Stimulated activated CD8-positive, alpha-beta memory T cell treated with anti-CD3 and anti-CD28 coated beads, Interleukin-4, amount 100 ng/mL, for 24 hours (primary cell): ENCODE data around the gene HTR3C.
"Not testable (repeated sequence)": the region's sequence is repeated elsewhere in the genome, so short reads cannot be mapped to it uniquely, and the experiment has no call there.

Experiments
- DNase-seq: peaks from one replicate; pipeline ENCODE4 v3.0.0-alpha.2; 2020; ENCODE audit warnings: low read depth

HTR3C gene

GRCh38 chr3:184052767-184053166, at the start of gene HTR3C:
TSS of gene HTR3C (plus strand) at chr3:184053047. CDS start at chr3:184053081, 34 bp downstream.
- no peak for DNase-seq

DNA sequence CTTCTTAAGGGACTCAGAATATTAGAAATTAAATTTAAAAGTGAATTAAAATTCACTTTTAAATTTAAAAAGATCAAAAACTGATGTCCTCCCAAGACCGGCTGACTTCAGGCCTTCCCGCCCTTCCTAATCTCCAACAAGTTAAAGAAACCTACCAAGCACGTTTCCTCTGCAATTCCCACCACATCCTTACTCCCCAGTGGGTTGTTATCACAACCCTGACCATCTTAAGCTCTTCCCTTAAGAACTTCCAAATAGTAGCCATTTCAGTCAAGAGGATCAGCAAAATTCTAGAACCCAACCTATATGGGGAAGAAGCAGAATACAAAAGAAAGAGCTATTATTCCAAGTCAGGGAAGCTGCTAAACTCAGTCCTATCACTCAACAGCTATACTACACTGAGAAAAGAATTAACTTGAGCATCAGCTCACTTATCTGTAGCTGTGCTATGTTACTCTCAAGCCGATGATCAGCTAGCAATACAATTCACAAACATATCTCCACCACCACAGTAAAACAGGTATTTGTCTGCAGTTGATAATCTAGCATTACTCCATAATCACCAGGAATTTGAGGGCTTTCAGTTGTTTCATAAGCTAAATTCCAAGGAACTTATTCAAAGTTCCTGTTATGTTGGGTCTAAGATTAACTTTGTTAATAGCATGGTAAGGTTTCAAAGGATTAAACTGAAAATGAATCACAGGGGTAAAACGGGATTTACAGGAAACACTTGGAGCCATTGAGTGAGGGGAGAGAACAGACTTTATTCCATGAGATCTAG, 49.5 kb upstream of the HTR3C start:
- no peak for DNase-seq

GRCh38 chr3:184004476-184004875, 48.4 kb upstream of the HTR3C start:
- DNase-seq = no peak

DNA sequence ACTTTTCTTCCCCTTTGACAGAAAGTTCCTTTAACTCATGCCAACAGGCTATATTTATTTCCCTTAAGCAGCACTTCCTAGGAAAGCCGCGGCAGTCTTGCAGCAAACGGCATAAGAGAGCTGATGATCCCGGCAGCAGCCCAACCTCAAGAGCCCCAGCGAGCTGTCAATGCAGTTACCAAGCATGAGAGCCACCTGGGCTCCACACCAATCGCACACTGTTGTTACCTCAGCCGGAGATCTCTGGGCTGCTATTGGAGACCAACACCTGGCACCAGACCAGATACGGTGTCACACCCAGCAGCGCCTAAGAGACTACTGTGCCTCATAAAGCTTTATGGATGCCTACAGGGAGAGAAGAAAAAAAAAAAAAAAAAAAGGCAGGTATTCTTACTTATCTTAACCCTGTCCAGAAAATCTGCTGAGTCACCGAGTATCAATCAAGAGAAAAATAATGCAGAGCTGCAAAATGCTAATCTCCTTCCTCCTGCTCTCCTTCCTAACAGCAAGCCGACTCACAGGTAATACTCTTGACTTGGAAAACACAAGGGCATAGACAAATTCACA, 46.8 kb upstream of the HTR3C start:
- no peak for DNase-seq

DNA sequence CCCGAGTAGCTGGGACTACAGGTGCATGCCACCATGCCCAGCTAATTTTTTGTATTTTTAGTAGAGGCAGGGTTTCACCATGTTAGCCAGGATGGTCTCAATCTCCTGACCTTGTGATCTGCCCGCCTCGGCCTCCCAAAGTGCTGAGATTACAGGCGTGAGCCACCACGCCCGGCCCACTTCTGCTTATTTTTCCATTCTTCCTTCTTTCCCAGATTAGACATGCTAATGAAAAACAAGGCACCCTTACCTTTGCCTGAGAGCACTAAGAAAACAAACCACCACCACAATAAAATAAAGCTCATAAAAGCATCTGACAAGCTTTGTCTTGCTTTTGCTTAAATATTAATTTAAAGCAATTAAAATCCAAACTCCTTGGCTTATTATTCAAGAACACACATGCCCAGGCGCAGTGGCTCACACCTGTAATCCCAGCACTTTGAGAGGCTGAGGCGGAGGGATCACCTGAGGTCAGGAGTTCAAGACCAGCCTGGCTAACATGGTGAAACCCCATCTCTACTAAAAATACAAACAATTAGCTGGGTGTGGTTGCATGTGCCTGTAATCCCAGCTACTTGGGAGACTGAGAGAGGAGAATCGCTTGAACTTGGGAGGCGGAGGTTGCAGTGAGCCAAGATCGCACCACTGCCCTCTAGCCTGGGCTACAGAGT, 45.6 kb upstream of the HTR3C start:
- not testable (repeated sequence) for DNase-seq

DNA sequence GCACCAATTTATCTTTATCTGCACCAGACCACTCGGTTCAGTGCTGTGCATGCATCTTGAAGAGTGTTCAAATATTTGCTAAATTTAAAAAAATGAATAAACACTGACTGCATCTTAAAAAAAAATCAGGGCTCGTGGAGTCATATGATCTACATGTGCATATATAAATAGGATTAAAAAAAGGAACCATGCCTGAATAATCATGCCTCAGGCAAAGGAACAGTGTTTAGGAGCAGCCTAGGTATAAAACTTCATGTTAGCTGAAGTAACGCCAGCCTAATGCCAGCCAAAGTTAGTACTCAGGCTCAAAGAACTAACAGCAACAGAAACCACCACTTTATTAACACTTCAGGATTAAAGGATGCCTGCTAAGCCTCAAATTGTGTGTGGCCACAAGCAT, 44.7 kb upstream of the HTR3C start:
- no peak for DNase-seq

DNA sequence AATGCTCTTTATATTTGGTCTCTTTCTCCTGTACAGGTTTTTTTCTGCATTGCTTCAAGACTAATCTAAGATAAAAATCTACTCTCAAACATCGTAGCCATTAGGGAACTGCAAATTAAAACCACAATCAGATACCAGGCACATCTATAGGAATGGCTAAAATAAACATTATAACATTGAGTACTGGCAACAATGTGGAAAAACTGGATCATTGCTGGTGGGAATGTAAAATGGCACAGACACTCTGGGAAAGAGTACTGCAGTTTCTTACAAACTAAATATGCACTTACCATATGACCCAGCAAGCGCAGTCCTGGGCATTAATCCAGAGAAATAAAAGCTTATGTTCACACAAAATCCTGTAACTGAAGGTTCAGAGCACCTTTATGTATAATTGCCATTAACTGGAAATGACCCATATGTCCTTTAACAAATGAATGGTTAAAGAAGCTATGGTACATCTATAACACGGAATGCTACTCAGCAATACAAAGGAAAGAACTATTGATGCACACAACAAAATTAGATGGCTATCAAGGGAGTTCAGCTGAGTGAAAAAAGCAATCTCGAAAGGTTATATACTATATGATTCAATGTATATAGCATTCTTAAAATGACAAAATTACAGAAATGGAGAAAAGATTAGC, 41.5 kb upstream of the HTR3C start:
- DNase-seq = no peak

DNA sequence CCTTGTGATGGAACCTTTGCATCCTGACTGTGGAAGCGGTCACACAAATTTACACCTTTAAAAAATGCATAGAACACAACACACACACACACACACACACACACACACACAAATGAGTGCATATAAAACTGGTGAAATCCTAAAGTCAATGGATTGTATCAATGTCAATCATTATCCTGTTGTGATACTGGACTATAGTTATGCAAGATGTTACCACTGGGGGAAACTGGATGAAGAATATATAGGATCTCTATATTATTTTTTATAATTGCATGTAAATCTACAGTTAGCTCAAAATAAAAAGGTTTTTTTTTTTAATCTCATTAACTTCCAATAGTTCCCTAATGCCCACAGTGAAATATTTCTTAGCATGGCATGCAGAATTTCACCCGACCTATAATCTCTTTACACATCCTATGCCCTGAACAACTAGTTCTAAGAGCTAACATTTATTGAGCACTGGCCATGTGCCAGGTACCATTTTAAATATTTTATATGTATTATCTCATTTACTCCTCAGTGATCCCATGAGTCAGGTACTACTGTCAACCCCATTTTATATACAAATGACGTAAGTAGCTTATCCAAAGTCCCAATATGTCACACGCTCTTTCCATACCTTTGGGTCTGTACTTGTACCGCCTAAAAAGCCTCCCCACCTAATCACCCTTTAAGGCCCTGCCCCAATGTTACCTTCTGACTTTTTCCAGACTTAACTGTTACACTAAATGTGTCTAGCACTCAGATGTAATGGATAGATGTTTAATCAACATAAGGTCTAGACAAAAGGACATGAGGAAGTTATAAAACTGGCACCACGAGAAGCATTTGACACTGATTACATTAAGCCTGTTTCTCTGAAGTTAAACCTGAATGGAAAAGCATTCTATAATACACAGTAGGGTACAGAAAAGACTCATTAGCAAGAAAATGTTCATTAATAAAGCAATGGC, 40.6 kb upstream of the HTR3C start:
- DNase-seq = no peak

- DNase-seq = no peak
Measured at GRCh38 chr3:184015381-184016019, 37.3 kb upstream of the HTR3C start.

DNA sequence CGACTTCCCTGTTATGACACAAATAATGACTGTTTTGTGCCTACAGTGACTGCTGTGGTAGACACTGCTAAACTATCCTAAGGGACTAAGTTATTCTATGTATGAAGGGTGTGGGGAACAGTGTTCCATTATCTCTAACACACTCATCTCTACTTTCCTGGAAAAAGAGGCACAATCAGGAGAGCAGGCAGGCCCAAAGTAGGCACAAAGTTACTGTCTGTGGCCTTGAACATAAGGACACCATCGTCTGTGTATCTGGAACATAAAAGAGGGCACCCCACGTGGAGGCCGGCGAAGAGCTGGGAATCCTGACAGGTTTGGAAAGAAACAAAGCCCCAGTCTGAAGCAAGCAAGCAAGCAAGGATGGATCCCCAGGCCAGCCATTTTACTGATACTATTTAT, 36.7 kb upstream of the HTR3C start:
- DNase-seq = no peak

DNA sequence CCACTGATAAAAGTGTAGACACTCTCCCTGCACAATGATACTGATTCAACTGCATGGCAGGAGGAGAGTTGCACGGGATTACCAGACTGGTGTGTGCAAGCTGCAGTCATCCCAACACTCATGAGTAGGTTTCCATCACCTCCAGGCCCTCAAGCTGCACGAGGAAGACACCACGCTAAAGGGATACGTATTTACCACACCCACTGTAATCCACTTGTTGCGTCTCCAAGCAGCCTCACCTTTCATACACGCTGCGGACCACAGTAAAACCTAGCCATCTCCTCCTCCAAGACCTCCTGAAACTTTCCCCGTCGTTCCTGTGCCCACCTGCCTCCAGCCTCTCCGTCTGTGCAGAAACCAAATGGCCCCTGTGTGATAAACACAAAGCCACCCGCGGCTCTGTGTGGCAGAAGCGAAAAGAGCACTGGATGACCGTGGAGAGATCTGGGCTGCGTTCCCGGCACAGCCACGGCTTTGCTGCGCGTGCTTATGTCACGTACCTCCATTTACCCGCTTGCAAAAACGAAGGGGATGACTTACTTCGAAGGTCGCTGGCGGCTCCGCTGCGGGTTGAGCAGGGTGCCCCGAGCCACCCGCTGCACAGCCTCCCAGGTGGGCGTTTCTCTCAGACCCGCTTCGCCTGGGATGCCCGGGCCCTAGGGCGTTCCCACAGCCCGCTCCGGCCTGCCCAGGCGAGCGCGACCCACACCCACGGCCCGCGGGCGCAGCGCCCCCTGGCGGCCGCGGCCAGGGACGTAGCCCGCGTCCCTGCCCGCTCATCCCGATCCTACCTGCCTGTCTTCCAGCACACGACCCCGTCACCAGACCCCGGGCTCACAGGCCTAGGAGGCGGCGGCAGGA, 35.8 kb upstream of the HTR3C start:
- DNase-seq = peak; percentile 27

DNA sequence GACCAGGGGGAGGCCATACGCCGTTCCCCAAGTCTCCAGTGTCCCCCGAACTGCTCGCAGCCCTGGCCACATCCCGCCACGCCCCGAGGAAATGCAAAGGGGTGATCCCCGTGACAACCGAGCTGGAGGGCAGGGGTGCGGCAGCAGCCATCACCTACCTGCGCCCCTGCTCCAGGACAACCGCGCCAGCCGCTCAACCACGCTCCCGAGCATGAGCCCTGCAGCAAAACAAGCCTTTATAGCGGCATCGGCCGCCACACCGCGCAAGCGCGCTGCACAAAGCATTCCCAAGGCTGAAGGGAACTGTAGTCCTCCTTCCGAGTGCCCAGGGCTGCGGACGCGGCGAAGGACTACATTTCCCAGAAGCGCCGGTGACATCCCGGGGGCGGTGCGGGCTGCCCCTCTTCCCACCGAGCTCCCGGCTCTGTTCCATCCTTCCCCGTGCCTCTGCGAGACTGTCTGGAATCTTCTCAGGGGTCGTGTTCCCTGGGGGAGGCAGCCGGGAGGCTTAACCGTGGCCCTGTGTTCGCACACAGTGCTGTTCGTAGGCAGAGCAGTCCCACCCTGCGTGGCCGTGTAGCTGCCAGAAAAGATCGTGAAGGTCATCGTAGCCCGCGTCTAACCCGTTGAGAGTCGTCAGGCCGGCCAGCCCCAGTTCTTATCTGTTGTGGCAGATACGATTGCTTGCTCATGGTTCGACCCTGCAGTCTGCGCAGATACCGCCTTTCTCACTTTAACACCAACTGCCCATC, 35.0 kb upstream of the HTR3C start, which contains the start of gene ABCC5:
ABCC5 (minus strand) TSS at position 213 of the 752 bp plus-strand sequence. CDS start 3,492 bp downstream, outside the sequence.
- DNase-seq = peak; percentile 77

DNA sequence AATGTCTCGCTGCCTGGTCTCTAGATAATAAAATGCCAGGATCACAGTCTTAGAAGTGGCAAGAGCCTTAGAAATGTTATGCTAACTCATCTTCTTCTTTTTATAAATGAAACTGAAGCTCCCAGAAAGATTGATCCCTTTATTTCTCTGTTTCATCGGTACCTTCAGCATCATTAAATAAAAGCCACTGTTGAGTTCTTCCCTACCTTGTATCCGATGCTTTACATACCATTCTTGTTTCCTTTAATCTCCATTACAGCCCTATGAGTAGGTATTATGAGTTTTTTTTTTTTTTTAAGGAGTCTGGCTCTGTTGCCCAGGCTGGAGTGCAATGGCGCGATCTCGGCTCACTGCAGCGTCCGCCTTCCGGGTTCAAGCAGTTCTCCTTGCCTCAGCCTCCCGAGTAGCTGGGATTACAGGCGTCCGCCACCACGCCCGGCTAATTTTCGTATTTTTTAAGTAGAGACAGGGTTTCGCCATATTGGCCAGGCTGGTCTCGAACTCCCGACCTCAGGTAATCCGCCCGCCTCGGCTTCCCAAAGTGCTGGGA, 34.3 kb upstream of the HTR3C start:
- DNase-seq = no peak

- DNase-seq = no peak
Measured at GRCh38 chr3:184022323-184022722, 30.5 kb upstream of the HTR3C start.

- not testable (repeated sequence) for DNase-seq
Measured at GRCh38 chr3:184025256-184025655, 27.6 kb upstream of the HTR3C start.

DNA sequence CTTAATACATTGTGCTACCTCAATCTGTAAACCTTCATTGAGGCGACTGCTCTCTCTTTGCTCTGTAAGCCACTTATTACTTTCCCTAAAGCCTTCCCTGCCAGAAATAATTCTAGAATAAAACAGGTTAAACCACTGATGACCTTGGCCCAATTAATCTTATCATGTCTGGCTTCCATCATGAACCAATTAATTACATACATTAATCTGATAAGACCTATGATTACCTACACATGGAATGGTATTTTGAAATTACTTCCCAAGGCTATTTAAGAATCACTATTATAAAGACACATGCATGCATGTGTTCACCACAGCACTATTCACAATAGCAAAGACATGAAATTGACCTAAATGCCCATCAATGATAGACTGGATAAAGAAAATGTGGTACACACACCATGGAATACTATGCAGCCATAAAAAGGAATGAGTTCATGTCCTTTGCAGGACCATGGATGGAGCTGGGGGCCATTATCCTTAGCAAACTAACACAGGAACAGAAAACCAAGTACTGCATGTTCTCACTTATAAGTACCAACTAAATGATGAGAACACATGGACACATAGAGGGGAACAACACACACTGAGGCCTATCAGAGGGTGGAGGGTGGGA, 24.5 kb upstream of the HTR3C start:
- DNase-seq = not testable (repeated sequence)

DNA sequence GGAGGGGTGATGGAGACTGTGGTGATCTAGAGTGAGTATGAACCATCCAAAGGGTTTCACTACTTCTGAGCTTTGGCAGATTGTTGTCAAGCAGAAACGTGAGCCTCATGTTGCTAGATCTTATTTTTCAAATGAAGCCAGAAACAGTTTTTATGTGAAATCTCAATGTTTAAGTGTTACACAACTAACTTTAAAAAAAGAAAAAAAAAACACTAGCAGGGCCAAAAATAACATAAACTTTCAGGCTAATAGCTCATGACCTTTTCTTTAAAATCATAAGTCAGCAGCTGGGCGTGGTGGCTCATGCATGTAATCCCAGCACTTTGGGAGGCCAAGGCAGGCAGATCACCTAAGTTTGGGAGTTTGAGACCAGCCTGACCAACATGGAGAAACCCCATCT, 23.4 kb upstream of the HTR3C start:
- no peak for DNase-seq

DNA sequence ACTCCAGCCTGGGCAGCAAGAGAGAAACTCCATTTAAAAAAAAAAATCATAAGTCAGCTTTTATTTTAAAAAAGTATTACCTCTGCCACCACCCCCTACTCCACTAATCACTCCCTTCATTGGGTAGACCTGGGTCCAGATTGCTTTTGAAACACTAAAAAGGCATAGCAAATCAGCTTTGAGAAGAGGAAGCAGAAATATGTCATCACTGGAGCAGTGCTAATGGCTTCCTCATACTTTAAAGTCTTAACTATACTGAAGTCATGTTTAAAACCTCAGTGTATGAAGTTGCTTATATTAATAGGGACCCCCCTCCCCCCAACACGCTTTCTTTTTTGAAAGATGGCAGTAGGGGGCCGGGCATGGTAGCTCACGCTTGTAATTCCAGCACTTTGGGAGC, 22.3 kb upstream of the HTR3C start:
- DNase-seq = no peak
